ENCODE results near the gene ADNP.

ADNP gene

GRCh38 chr20:50843331-50844276, 87.6 kb downstream of the ADNP start:
- H3K4me3 ChIP-seq (ENCODE audit: low read depth in 1 of 2, low read length in 2 of 2): no peak overlapping the region
- H3K27me3 ChIP-seq (ENCODE audit: low read depth, low read length): no peaks in the 10 kb centered on the region
- no peak overlapping the region for H3K27ac ChIP-seq (ENCODE audit: low read length)
- peaks cover 5% of the 10 kb centered on the region in 2 donors for H3K4me1 ChIP-seq (ENCODE audit: control insufficient read depth in 1 of 2, insufficient read depth in 2 of 2, low read length in 2 of 2)
- no peaks in the 10 kb centered on the region for H3K9me3 ChIP-seq (ENCODE audit: control insufficient read depth in 1 of 2, low read length in 2 of 2)
- no peaks in the 10 kb centered on the region for H3K36me3 ChIP-seq (ENCODE audit: control insufficient read depth in 1 of 2, insufficient read depth in 2 of 2, low read length in 2 of 2)

GRCh38 chr20:50842821-50843220, 88.4 kb downstream of the ADNP start:
- Histone ChIP-seq H3K4me1 (ENCODE audit: control insufficient read depth in 1 of 2, insufficient read depth in 2 of 2, low read length in 2 of 2) (no peaks in the 10 kb centered on the region), H3K27me3 (ENCODE audit: low read depth, low read length) (no peaks in the 10 kb centered on the region)

More at GRCh38 chr20:50842821-50843220, 88.4 kb downstream of the ADNP start:
- H3K27ac ChIP-seq (ENCODE audit: low read length): no peak overlapping the region
- no peaks in the 10 kb centered on the region for H3K36me3 ChIP-seq (ENCODE audit: control insufficient read depth in 1 of 2, insufficient read depth in 2 of 2, low read length in 2 of 2)
- H3K9me3 ChIP-seq (ENCODE audit: control insufficient read depth in 1 of 2, low read length in 2 of 2): no peaks in the 10 kb centered on the region
- no peak overlapping the region for H3K4me3 ChIP-seq (ENCODE audit: low read depth in 1 of 2, low read length in 2 of 2)
